HepG2 (cell line): Measurements from ENCODE around the gene EXOC6B. TPM values are rescaled to one million over a fixed set of nuclear protein-coding genes. Genes with fewer than 3 reads are reported as not detected.

Experiments
- EP300 ChIP-seq, 3 experiments: sonication (generic) in 1 of 3; formaldehyde crosslinking in 1 of 3; IDR thresholded peaks; 2 replicates each; pipeline versions ENCODE4 v1.5.1 to v1.6.1; 2011 to 2020; ENCODE audit warnings: low read depth in 2 of 3, low read length in 2 of 3, borderline replicate concordance in 1 of 3, improper control_type of control experiment in 1 of 3, mild to moderate bottlenecking in 1 of 3, missing genetic modification reagents in 1 of 3, moderate library complexity in 1 of 3
- FOXA1 ChIP-seq, 2 experiments: fragments of 450-650 bp in 1 of 2; sonication (generic) in 1 of 2; formaldehyde crosslinking in 1 of 2; IDR thresholded peaks; 2 replicates each; pipeline versions ENCODE4 v1.4.0 to v1.6.1; 2016 to 2020; ENCODE audit warnings: missing genetic modification reagents in 1 of 2
- GZF1 ChIP-seq: sonication (generic); formaldehyde crosslinking; IDR thresholded peaks from 2 replicates; pipeline ENCODE4 v1.5.1; 2020; ENCODE audit warnings: mild to moderate bottlenecking, missing genetic modification reagents
- HOXA3 ChIP-seq: sonication (generic); formaldehyde crosslinking; IDR thresholded peaks from 2 replicates; pipeline ENCODE4 v1.5.0; 2020; ENCODE audit warnings: missing genetic modification reagents
- KDM2A ChIP-seq: sonication (generic); formaldehyde crosslinking; IDR thresholded peaks from 2 replicates; pipeline ENCODE4 v1.4.0; 2020; ENCODE audit warnings: low read depth, missing genetic modification reagents, borderline replicate concordance
- PATZ1 ChIP-seq: sonication (generic); formaldehyde crosslinking; IDR thresholded peaks from 2 replicates; pipeline ENCODE4 v1.4.0; 2020; ENCODE audit warnings: missing genetic modification reagents
- PLRG1 ChIP-seq: fragments of 450-650 bp; conservative IDR thresholded peaks from 2 replicates; pipeline ENCODE4 v1.6.1; 2016
- SAP130 ChIP-seq: IDR thresholded peaks from 2 replicates; pipeline ENCODE4 v1.6.1; 2016; ENCODE audit warnings: low read depth
- SMAD3 ChIP-seq: sonication (generic); formaldehyde crosslinking; IDR thresholded peaks from 2 replicates; pipeline ENCODE4 v1.4.0; 2020; ENCODE audit warnings: missing genetic modification reagents
- SRSF9 ChIP-seq: fragments of 200-400 bp; formaldehyde crosslinking; IDR thresholded peaks from 2 replicates; pipeline ENCODE4 v1.6.1; 2018; ENCODE audit warnings: borderline replicate concordance, mild to moderate bottlenecking, low read depth, low read length; ENCODE audit not compliant: insufficient read depth, poor library complexity, severe bottlenecking
- TRAFD1 ChIP-seq: sonication (generic); formaldehyde crosslinking; IDR thresholded peaks from 2 replicates; pipeline ENCODE4 v1.5.1; 2020; ENCODE audit warnings: missing genetic modification reagents, mild to moderate bottlenecking, borderline replicate concordance
- TSC22D2 ChIP-seq: sonication (generic); formaldehyde crosslinking; IDR thresholded peaks from 2 replicates; pipeline ENCODE4 v1.5.1; 2020; ENCODE audit warnings: missing genetic modification reagents, mild to moderate bottlenecking, borderline replicate concordance
- ZBTB43 ChIP-seq: sonication (generic); formaldehyde crosslinking; conservative IDR thresholded peaks from 2 replicates; pipeline ENCODE4 v1.4.0; 2020; ENCODE audit warnings: missing genetic modification reagents
- ZFP37 ChIP-seq: sonication (generic); formaldehyde crosslinking; IDR thresholded peaks from 2 replicates; pipeline ENCODE4 v1.4.0; 2020; ENCODE audit warnings: missing genetic modification reagents, borderline replicate concordance
- ZKSCAN8 ChIP-seq: IDR thresholded peaks from 2 replicates; pipeline ENCODE4 v1.6.1; 2016; ENCODE audit warnings: borderline replicate concordance, missing genetic modification reagents, missing compliant biosample characterization
- ZMYM4 ChIP-seq: sonication (generic); formaldehyde crosslinking; IDR thresholded peaks from 2 replicates; pipeline ENCODE4 v1.8.1; 2023; ENCODE audit warnings: mild to moderate bottlenecking, missing genetic modification reagents
- ZNF142 ChIP-seq: sonication (generic); formaldehyde crosslinking; IDR thresholded peaks from 2 replicates; pipeline ENCODE4 v1.4.0; 2020; ENCODE audit warnings: missing genetic modification reagents
- polyA plus RNA-seq, 8 experiments: library from polyadenylated mRNA; depleted of rRNA in 3 of 8; stranded (reverse) in 7 of 8; unstranded in 1 of 8; fragments of >200 nt; fragmentation: Illumina TruSeq in 4 of 8; extraction: Trizol in 4 of 8; gene quantifications; 2 replicates each; pipeline versions ENCODE4 v1.2.1 to v1.2.3, GENCODE V29; 2011 to 2016; ENCODE audit warnings: low read depth in 4 of 8, missing spikeins in 1 of 8, mixed read lengths in 1 of 8; ENCODE audit not compliant: insufficient read depth in 1 of 8
- total RNA-seq, 5 experiments: library from RNA; depleted of rRNA; stranded (reverse); fragments of >200 nt; fragmentation: Illumina TruSeq; extraction: Trizol; gene quantifications; 2 replicates each; pipeline ENCODE4 v1.2.3, GENCODE V29; 2016; ENCODE audit warnings: low read depth in 1 of 5

The EXOC6B gene
- total and polyA plus RNA-seq, 2 of the 13 experiments (the other 11 are each of a cell fraction or from before 2014, with no cell fraction given), result 9.1 to 15.9 TPM

GRCh38 chr2:72815655-72816278, 10.1 kb downstream of the EXOC6B start (continued):
- TF ChIP-seq TRAFD1, result no peak
- peak; percentile 58; the same call in 1 of the 2 replicates for TF ChIP-seq SMAD3 (CRISPR knock-in tag)
- TF ChIP-seq PLRG1, result no peak
- no peak for TF ChIP-seq GZF1
- no peak for TF ChIP-seq FOXA1 (IDR thresholded peaks at IDR 0.05)
- TF ChIP-seq FOXA1 (CRISPR knock-in tag; IDR thresholded peaks at IDR 0.05), result 0 out of 2 replicates have a peak, but pooled peaks have one; percentile 46
- no peak for TF ChIP-seq ZBTB43 (CRISPR knock-in tag)
- TF ChIP-seq TSC22D2 (CRISPR knock-in tag), result no peak
- 0 out of 2 replicates have a peak, but pooled peaks have one; percentile 32 for TF ChIP-seq PATZ1 (CRISPR knock-in tag)
- peak; percentile 88 for TF ChIP-seq ZMYM4 (CRISPR knock-in tag)
- TF ChIP-seq KDM2A (CRISPR knock-in tag), result peak; percentile 56; the same call in 1 of the 2 replicates
- peak; percentile 33; the same call in 1 of the 2 replicates for TF ChIP-seq SAP130
- no peak for TF ChIP-seq SRSF9
- TF ChIP-seq ZFP37 (CRISPR knock-in tag), result no peak
- TF ChIP-seq EP300 (IDR thresholded peaks at IDR 0.05; ENCODE audit: low read depth in 2 of 2, low read length in 2 of 2), result 0 out of 4 replicates have a peak, but pooled peaks of 1 of the 2 experiments have one; percentile 27
- TF ChIP-seq EP300 (CRISPR knock-in tag; IDR thresholded peaks at IDR 0.05; ENCODE audit: borderline replicate concordance), result peak; percentile 33; the same call in 1 of the 2 replicates
- no peak for TF ChIP-seq ZNF142
- TF ChIP-seq ZKSCAN8 (CRISPR knock-in tag), result peak; percentile 68; the same call in 1 of the 2 replicates
- TF ChIP-seq HOXA3, result peak; percentile 28; the same call in 1 of the 2 replicates
